CD4-positive, alpha-beta T cell treated with Interleukin-1 beta for 1 hour (primary cell): ENCODE data around the gene SHLD2.
"Not testable (repeated sequence)": the region's sequence is repeated elsewhere in the genome, so short reads cannot be mapped to it uniquely, and the experiment has no call there.

ENCODE experiments used
- DNase-seq, 2 donors: peaks; one replicate each; pipeline ENCODE4 v3.0.0-alpha.2; 2020 to 2022

SHLD2 gene

GRCh38 chr10:87219370-87219769 lies 124.4 kb downstream of the SHLD2 start:
- not testable (repeated sequence) for DNase-seq

GRCh38 chr10:87222789-87223188 lies 127.8 kb downstream of the SHLD2 start:
- DNase-seq: not testable (repeated sequence)

- DNase-seq: not testable (repeated sequence)
These were observed 130.1 kb downstream of the SHLD2 start, which contains the start of gene NUTM2A for GRCh38 chr10:87225148-87225547. Gene NUTM2A, plus strand, starts transcription at chr10:87225448. Its CDS starts 383 bp downstream, at chr10:87225831.

GRCh38 chr10:87228247-87228646 lies 133.2 kb downstream of the SHLD2 start:
- not testable (repeated sequence) for DNase-seq

GRCh38 chr10:87229211-87229610 lies 134.2 kb downstream of the SHLD2 start:
- not testable (repeated sequence) for DNase-seq

- DNase-seq: not testable (repeated sequence)
These were observed 139.8 kb downstream of the SHLD2 start for GRCh38 chr10:87234854-87235253.

- not testable (repeated sequence) for DNase-seq
These were observed 142.2 kb downstream of the SHLD2 start for GRCh38 chr10:87237244-87237643.

GRCh38 chr10:87239346-87239808 lies 144.4 kb downstream of the SHLD2 start:
- not testable (repeated sequence) for DNase-seq
